HG03025 (cell line): ENCODE measurements around the gene CCNK.

Source experiments
- ATAC-seq: cut with Tn5 transposase; IDR thresholded peaks from one replicate; pipeline ENCODE4 v1.9.1; 2021; ENCODE audit warnings: mild to moderate bottlenecking, moderate library complexity; ENCODE audit not compliant: unreplicated experiment, low FRiP score

CCNK gene

DNA sequence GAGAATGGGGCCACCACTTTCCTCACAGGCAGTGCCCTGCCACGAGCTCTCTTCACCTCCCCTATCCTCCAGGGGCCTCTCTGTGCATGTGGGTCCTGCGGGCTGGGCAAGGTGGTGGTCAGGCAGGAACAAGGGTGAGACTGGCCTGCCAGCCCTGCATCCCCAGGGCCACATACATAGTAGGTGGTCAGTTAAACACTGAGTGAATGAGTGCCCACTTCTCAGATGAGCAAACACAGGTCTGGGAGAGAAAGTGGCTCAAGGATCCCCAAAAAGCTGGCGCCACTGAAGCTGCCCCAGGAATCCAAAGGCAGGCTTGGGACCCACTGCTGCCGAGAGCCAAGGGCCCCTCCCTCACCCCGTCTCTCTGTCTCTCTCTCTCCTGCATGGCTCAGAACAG lies 51.1 kb downstream of the CCNK start:
- ATAC-seq: no peak

DNA sequence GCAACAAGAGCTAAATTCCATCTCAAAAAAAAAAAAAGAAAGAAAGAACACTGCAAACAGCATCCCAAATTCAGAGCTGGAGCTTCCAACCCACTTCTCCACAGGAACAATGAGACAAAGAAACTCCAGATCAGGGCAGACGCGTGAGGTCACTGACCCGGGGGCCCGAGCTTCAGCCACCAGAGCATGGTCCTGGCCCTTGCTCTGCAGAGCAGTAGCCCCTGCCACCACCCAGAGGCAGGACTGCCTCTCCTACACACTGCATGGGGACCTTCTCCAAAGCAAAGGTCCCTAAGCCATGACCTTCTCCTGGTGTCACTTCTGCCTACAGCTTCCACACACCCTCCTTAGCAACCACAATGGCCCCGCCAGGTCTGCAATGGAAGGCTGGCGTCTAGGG lies 53.1 kb downstream of the CCNK start:
- no peak for ATAC-seq

DNA sequence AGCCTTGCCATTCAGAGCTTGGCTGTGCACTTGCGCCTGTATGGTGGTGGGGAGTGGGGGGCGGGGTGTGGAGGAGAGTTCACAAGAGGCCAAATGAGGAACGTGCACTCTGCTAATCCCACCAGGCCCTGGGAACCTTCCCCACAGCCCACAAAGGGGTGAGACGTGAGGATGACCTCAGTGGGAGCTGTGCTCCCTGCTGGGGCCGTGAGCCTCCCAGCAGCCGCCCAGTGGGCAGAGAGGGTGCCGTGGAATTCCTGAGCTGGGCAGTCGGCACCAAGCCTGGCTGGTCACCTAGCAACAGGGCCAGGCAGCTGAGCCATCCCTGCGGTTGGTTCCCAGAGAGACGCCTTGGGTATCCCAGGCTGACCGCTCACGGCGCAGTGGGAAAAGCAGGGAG lies 53.7 kb downstream of the CCNK start:
- no peak for ATAC-seq

DNA sequence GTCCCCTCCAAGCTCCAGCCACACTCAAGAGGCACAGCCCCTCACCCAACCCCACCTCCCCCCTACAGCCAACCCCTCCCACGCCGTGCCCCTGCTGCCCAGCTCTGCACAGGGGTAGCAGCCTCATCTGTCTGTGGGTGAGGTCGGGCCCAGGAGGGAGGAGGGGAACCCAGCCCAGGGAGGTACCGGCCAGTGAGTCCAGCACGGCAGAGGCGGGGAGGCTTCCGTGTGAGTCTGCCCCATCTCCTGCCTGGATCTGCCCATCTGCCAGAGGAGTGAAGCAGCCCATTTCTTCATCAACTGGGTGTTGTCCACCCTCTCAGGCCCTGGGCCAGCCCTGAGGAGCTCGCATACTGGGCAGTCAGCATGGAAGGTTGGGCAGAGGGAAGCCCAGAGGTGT lies 54.2 kb downstream of the CCNK start:
- no peak for ATAC-seq

DNA sequence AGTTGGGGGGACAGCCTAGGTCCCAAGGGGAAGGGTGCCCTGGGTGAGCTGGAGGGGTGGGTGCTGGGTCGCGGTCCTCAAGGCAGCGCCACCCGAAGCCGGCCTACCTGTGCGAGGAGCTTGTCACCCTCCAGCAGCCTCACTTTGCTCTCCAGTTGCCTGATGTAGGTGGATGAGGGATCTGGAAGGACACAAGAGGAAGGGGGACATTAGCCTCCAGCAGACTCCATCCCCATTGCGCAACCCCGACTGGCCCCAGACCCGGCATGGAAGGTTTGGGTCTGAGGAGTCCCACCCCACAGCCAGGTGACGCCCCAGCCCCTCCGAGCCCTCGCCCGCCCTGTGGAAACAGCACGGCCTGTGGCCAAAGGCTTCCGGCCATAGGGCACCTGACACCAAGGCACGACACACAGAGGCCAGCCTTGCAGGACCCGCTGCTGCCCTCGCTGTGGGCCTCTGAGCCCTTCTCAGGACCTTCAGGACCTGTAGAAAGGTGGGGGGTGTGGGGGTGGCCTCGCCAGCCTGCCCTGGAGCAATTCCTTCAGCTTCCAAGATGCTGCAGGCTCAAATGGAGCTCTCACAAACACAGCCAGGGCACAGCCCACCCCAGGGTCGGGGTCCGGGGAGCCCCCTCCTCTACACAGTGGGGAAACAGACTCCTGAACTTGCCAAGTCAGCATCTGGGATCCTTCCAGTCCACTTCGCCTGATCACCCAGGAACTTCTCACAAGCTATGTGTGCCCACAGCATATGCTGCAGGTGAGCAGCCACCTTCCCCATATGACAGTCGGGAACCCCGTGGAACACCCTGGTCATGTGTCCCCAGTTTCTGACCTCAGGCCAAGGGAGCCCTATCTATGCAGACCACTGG lies 54.9 kb downstream of the CCNK start:
- no peak for ATAC-seq

DNA sequence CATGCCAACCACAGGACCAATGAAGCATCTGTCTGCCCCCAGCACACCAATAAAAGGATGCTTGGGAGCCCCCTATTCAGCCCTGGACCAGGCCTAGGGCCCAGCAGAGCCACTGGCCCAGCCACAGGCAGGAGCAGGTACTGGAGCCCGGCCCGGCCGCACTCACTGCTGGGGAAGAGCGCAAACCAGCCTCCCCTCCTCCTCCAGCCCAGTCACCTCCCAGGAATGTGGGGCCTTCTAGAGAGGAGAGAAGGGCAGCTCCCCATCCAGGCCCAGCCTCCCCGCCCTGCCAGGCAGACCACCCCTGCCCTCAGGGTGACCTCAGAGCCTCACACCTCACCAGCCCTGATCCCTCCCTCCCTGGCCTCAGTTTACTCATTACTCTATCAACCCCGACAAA lies 56.2 kb downstream of the CCNK start:
- ATAC-seq: no peak

DNA sequence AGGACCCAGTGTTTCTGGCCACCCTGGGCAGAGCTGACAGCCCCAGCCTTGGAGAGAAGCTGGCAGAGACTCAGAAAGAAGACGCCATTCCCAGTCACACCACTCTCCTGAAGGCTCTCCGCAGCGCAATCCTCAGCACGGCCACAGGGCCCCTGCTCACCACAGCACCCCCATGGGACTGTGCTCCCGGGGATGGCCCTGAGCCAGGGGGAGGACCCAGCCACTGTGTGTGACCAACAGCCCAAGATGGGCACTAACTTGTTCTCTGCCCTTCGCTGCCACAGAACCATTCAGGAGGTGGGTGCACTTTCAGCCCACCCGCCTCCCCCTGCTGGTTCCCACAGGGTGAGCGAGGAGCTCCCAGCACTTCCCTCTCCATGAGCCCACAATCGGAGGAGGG lies 57.1 kb downstream of the CCNK start:
- ATAC-seq: no peak

DNA sequence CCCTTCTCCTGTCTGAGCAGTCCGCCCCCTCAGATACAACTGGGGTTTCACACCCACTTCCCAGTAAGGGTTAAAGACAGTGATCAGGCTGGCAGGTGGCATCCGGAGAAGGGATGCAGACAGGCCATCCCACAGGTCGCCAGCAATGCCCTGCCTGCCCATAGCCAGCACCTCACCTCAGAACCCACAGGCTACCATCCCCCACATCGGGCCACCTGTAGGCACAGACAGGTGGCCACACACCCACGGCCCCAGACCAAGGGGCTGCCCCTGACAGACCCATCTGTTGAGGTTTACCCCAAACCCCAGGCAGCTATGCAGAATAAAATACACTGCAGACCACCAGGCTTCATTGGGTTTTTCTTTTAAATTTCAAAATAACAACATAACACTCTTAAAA lies 57.5 kb downstream of the CCNK start:
- no peak for ATAC-seq

DNA sequence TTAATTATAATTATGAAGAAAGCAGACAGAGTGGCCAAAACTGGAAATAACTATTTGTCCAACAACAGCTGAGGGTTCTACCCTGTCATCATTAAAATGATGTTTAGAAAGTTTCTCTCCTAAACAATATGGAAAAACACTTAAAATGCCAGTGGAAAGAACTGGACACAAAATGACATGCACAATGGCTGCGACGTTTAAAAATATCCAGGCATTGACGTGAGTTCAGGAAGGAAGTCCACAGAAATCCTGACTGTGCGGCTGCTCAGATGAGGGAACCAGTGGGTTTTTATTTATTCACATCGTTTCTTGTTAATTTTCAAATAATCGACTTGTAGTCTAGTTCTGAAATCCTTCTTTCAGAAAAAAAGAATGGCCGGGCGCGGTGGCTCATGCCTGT lies 58.3 kb downstream of the CCNK start:
- no peak for ATAC-seq

DNA sequence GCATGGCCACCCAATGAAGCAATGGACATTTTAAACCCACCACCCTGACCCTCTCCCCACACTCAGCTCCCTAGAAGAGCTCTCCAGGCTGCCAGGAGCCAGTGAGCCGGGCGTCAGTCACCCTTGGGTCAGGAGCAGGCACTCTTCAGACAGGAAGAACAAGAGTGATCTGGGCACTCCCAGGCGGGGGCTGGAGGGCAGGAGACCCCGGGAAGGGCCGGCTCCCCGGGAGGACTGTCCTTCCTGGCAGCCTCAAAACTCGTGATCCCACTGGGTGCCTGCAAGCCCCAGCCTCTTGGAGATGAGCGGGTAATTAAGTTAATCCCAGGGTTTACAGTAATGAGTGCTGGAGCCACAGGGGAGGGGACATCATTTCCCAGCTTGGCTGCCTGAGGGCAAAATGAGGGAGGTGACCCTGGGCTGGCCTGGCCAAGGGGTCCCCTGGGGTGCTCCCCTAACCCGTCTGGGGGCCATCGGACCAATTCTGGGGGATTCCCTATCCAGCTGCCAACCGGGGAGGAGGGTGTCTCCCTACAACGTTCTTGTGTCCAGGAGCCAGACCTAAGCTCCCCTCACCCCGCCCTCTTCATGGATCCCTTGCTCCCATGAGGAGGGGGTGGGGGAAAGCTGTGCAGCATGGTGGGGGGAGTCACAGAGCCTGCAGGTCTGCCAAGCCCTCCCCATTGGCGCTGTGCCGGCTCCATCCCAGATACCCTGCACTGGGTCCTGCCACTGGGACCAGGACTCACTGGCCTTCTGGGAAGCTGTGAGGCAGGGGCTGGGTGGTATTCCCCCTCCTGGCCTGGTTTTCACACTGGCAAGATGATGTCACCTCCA lies 59.2 kb downstream of the CCNK start:
- ATAC-seq: no peak

DNA sequence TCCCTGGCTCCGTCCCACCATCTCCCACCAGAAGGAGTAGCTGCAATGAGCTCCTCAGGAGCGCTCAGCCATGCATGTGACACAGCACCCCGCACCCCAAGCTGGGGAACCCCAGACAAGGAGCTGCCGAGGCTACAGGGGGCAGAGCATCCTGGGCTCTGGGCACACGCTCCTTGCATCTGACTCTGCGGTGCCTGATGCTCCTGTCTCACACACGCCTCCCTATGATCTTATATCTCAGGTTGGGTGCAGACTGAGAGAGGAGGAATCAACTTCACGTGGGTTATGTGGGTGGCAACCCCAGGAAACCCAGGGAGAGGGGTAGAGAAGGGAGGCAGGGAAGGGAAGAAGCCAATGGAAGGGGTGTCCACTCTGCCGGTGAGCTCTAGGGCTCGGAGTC lies 60.0 kb downstream of the CCNK start:
- no peak for ATAC-seq

DNA sequence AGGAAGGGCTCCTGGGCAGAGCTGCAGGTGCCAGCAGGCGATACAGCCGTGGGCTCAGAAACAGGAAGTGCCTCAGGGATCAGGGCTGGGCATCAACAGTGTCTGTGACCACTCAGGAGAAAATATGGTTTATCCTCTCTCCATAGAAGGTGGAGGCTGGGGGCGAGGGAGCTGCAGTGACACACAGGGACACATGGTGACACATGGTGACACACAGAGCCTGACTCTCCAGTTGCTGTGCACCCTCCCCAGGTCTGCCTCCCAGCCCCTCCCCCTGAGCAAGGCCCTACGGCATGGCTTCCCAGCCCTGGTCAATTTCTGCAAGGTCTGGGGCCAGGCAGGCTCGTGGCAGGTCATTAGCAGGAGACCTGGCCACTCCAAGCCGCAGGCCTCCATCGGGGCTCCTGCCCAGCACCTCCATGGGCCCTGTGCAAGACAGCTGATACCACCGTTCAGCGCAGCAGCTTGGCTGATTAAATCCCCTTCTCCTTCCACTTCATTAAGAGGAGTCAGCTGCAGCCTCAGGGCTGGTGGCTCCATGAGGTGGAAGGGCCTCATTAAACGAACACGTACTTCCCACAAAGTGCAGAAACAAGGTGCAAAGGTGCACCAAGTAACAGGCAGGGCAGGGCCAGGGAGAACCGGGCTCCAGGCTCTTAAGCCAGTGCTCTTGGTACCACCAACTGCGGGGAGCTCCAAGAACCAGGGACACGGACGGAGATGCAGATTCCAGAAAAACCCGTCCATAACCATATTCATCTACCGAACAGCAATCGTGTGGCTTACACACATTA lies 60.7 kb downstream of the CCNK start:
- no peak for ATAC-seq

DNA sequence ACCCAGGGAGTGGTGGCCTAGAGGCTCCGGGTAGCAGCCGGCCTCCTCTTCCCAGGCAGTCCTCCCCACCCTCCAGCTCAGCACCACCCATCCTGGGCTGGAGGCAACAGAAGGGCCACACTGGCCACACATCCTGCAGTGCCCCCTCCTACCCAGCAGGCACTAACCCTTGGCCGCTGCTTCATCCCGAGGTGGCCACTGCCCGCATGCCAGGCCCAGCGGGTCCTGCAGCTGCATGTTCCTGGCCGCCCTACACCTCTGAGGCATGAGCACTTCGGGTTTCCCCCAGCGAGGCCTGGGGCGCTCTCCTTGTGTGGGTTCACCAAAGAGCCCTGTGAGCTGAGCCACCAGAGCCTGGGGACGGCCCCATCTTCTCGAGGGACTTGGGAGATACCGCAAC lies 61.4 kb downstream of the CCNK start:
- no peak for ATAC-seq

DNA sequence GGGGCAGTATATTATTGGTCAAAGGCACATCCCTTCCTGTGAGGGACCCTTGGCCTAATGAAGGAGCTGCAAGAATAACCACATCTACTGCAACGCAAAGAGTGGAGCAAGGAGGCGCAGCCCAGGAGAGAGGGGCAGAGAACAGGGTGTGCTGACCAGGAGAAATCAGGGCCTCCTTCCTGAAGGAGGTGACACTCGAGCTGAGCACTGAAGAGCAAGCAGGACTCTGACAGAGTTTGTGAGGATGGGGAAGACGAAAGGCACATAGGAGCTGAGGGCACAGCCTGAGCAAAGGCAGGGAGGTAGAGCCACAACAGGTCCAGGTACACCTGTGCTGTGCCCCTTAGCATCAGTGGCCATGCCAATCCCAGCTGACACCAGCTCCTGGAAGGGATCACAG lies 62.2 kb downstream of the CCNK start:
- no peak for ATAC-seq

DNA sequence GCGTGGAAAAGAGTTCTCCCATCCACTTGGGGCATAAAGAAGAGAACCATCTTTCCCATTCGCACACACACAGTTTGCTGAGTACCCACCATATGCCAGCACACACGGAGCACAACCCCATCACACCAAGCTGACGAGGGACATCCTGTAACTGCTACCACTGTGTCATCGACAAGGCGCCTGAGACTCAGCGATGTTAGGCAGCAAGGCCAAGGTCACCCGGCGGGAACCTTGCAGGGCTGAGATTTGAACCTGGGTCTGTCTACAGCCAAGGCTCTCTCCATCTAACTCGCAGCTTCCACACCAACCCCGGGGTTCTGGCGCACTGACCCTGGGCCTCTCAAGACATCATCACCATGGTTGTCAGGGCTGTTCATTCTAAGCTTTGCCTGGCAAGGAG lies 62.8 kb downstream of the CCNK start:
- no peak for ATAC-seq

DNA sequence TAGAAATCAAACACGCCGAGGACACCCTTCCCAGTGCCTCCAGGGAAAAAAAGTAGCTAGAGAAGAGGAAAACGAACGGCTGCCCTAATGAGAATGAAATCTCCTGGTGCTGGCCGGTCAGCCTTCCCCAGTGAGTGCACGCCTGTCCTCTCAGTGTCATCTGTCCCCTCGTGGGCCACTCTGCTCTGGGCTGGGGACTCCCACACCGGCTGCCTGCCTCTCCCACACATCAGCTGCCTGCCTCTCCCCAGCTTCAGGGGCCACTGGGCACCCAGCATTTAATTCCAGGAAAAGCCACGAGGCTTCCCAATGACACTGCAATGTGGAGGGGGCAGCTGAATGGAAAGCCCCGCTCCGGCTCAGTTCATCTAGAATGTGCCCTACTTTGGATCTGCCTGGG lies 63.8 kb downstream of the CCNK start:
- no peak for ATAC-seq

DNA sequence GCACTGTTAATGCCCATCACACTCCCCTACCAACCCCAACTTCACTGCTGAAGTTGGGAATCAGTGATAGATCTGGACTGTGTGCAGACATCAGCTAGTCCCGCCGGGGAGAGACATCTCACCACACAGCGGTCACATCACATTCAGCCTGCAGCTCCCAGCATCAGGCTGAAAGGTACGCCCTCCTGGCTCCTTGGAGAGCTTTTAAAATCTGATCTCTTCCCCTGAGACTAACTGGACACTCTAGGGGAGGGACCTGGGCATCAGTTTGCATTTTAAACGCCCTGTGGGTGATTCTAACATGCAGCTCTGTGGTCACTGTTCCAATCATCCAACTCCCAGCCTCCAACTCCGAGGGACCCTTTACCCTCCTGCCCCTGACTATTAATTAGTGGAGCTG lies 64.4 kb downstream of the CCNK start:
- no peak for ATAC-seq

DNA sequence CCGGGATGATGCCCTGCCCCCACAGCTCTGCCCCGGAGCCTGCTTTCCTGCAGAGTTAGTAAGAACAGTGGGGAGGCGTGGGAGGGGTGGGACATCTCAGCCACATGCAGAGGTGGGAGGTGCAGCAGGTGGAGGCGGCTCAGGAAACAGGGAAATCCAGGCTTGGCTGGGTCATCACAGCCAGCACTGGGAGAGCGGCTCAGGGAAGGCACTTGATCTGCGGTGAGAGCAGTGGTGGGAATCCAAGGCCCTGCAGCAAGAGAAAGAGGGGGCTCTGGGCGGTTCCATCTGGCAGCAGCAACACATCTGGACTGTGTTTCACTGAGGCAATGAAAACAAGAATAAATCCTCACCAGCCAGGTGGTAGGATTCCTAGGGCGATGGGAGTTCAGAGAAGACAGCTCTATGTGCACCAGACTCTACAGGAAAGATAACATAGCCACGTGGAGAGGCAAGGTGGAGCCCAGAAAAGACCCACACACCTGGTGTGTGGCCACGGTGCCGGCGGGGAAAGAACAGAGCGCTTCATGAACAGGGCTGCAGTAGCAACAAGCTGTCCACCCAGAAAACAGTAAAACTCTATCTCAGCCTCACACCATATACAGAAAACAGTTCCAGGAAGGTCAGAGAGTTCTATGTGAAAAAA lies 65.1 kb downstream of the CCNK start:
- no peak for ATAC-seq

DNA sequence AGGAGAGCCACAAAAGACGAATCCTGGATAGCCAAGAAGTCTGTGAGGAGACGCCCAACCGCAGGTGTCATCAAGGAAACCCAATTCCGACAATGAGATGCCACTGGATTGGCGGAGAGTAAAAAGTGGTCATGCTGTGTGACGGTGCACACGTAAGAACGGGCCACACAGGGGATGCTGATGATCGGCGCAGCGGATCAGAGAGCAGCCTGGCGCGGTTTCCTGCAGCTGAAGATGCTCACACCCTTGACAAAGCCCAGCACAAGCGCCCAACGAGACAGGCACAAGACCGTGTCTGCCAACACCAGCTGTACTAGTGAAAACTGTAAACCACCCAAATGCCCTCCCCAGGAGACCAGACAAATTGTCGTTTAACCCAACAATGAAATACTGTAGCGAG lies 67.0 kb downstream of the CCNK start:
- ATAC-seq: no peak

DNA sequence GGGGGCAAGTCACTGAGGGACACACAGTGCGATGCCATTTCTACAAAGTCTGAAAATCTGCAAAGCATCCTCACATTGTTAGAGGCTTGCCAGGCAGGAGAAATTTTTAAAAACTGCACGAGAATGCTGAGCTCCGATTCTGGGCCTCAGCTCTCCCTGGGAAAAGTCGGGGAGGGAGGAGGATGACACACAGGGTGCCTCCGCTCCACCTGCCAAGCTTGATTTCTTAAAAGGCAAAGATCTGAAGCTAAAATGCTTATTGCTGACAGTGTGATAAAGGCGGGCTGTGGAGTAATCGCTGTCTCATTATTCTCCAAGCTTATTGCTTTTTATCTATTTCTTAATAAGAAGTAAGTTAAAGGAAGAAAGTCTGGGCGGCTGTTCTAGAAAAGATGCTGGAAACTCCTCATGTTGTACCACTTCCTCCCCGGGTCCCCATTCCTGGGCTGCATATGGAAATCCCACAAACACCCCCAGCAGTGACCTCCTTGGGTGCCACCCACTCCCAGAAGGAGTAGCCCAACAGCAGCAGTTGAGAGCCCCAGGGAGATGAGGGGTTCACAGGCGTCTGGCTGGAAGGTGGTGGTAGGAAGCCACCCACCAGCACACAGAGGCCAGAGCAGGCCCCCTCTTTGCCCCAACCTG lies 67.8 kb downstream of the CCNK start:
- no peak for ATAC-seq
